ENCODE results near the gene TMEM253. TPM values are rescaled to one million over a fixed set of nuclear protein-coding genes. Genes with fewer than 3 reads are reported as not detected.

The TMEM253 gene
- total RNA-seq, 6 experiments from 2014 or later, result 0.18 to 0.35 TPM; not detected in 4

DNA sequence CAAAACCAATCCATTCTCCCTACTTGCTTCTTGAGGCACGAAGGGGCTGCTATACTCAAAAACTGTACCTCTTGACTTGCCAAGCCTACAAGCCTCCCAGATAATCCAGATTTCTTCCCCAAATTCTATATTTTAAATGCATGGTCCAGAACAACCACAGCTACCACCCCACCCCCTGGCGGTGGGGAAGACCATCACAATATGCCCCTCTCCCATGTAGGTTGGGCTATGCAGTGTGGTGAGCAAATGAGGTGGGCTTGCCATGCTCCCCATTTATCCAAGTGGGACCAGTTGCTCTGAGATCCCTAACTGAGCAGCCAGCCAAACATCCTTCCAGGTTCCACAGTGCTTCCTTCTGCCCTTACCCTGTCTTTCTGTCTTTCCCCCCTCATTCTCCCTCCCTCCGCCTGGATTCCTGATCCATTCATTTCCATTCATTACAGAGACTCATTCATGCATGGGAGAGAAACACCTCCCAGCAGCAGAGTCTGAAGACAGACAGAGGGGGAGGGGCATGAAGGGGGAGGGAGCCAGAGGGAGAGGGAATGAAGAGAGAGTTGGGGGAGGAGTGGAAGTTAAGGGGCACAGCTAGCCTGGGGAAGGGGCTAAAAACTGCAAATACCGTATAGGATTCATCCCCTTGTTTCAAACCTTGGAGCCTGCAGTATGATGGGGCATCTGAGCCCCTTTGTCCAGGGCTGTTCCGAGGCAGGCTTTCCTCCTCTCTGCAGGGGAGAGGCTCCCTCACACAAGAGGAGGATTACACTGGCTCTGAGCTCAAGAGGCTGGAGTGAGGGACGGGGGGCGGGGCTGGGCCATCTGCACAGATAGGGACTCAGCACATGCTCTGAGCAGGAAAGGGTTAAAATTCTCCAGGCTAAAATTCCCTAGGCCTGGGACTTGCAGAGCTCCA is 6.8 kb upstream of the TMEM253 start:
- peaks cover 29% of the 10 kb centered on the region for H3K4me1 Mint-ChIP-seq (ENCODE audit: low read depth)

DNA sequence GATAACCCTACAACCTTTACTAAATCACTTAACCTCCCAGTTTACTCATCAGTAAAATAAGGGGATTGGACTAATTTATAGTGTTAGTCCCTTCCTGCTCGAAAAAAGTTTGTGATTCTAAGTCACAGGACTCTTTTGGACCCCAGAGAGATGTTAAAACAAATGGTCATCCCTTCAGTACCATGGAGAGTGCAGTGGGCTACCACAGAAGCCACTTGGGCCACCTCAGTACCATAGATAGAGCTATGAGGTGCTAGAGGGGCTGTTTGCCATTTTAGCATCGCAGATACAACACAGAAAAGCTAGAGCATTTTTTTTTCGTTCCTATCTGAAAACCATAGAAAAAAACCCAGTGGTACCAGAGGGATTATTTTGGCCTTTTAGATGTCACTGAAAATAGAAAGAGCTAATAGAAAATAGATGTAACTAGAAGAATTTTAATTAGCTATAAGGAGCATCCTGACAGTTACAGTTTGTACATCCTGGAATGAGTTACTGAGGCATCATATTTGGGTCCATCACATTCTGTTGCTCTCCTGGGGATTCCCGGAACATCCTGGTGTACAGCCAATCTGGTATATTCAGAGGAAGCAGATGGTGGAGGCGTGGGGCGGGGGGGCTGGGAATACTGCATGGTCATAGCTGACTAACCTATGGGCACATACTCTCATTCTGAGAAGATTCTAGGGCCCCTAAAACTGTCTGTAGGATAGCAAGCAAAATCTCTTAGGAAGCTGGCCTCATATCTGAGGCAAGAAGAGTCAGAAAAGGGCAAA is 5.2 kb upstream of the TMEM253 start:
- Mint-ChIP-seq H3K36me3 (ENCODE audit: low read depth) (no peaks in the 10 kb centered on the region), H3K9me3 (no peaks in the 10 kb centered on the region), H3K4me1 (ENCODE audit: low read depth) (peaks cover 33% of the 10 kb centered on the region), H3K27me3 (ENCODE audit: insufficient read depth) (peaks cover 17% of the 10 kb centered on the region), H3K4me3 (no peak overlapping the region), H3K27ac (no peak overlapping the region)
- TF ChIP-seq, protein P1, sequence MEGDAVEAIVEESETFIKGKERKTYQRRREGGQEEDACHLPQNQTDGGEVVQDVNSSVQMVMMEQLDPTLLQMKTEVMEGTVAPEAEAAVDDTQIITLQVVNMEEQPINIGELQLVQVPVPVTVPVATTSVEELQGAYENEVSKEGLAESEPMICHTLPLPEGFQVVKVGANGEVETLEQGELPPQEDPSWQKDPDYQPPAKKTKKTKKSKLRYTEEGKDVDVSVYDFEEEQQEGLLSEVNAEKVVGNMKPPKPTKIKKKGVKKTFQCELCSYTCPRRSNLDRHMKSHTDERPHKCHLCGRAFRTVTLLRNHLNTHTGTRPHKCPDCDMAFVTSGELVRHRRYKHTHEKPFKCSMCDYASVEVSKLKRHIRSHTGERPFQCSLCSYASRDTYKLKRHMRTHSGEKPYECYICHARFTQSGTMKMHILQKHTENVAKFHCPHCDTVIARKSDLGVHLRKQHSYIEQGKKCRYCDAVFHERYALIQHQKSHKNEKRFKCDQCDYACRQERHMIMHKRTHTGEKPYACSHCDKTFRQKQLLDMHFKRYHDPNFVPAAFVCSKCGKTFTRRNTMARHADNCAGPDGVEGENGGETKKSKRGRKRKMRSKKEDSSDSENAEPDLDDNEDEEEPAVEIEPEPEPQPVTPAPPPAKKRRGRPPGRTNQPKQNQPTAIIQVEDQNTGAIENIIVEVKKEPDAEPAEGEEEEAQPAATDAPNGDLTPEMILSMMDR (IDR thresholded peaks at IDR 0.05), result no peak
- DNase-seq, result peak; percentile 22

More for the DNA sequence above, 6.8 kb upstream of the TMEM253 start:
- Mint-ChIP-seq H3K27ac (no peak overlapping the region), H3K4me3 (no peak overlapping the region), H3K27me3 (ENCODE audit: insufficient read depth) (peaks cover 10% of the 10 kb centered on the region), H3K9me3 (no peaks in the 10 kb centered on the region), H3K36me3 (ENCODE audit: low read depth) (0 out of 2 replicates have a peak, but pooled peaks cover under 1% of the 10 kb centered on the region)
- DNase-seq, result no peak
- TF ChIP-seq, protein P1 (IDR thresholded peaks at IDR 0.05), result peak; percentile 65

DNA sequence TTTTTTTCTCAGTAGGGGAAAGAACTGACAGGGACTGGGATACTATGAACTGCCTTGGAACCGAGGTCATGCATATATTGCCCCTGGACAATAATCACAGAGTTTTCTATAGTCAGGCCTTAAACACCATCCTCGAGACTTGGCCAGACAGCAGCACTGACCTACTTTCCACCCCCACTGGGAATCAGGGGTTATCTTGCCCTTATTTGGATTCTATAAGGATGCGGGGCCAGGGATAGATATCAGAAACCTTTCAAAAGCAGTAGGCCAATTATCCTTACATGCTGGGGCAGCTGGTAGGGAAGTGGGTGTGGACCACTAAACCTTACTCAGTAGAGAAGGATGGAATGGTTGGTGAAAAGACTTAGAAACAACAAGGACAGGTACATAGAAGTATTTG is 4.4 kb upstream of the TMEM253 start:
- peaks cover 16% of the 10 kb centered on the region for H3K27me3 Mint-ChIP-seq (ENCODE audit: insufficient read depth)
- H3K4me1 Mint-ChIP-seq (ENCODE audit: low read depth), result peaks cover 33% of the 10 kb centered on the region
- no peak overlapping the region for H3K27ac Mint-ChIP-seq
- DNase-seq, result no peak
- H3K36me3 Mint-ChIP-seq (ENCODE audit: low read depth), result no peaks in the 10 kb centered on the region
- no peak overlapping the region for H3K4me3 Mint-ChIP-seq
- H3K9me3 Mint-ChIP-seq, result no peaks in the 10 kb centered on the region
- TF ChIP-seq, protein P1 (IDR thresholded peaks at IDR 0.05), result no peak

DNA sequence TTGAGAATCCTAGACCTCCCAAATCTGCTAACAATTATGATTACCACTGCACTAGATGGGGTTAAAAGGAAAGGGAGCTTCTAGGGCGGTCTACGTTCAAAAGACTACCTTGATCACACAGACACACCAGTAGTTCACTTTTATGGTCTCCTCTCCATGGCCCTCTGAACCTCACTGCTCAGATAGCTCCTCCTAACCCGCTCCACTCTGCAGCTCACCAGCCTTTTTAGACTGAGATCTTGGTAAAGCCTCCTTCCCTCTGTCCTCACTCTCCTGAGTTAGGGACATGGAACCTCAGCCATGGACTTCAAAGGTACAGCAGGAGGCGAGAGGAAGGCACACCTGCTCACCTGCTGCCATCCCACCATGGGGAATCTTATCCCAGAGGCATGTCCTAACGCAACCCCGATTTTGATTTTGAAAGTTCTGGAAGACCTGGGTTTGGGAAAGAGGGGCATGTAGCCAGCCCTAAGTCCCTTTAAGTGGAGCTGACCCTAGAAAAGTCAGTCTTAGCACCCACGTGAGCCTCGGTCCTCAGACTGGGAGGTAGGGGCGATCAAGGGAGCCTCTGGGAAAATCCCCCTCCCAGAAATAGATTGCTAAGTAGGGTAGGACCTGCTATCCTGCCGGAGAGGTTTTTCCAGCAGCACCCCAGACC is 3.8 kb upstream of the TMEM253 start:
- TF ChIP-seq, protein P1 (IDR thresholded peaks at IDR 0.05), result no peak
- Mint-ChIP-seq H3K27ac (no peak overlapping the region; the same call in 1 of the 2 replicates), H3K36me3 (ENCODE audit: low read depth) (no peaks in the 10 kb centered on the region), H3K27me3 (ENCODE audit: insufficient read depth) (peaks cover 14% of the 10 kb centered on the region), H3K4me1 (ENCODE audit: low read depth) (peaks cover 33% of the 10 kb centered on the region), H3K9me3 (no peaks in the 10 kb centered on the region), H3K4me3 (peak overlapping the region; percentile 67)
- no peak for DNase-seq

DNA sequence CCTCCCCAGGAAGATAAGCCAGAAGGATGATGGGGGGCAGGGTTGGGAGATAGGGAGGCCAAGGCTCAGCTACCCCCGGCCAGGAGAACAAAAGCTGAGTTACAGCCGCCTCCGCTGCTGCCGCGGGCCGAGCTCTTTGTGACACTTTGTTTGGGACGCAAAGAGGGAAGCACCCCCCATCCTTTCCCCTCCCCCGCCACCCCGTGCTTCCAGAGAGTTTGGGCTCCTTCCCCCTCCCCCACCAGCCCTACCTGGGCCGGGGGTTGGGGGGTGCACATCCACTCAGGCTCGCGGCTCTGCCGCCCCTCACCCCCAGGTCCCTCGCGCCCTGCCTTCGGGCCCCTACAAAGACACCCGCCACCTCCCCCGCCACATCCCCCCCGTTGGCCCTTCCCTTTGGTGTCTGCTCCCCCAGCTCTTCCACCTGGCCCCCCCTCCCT is 3.2 kb upstream of the TMEM253 start:
- Mint-ChIP-seq H3K36me3 (ENCODE audit: low read depth) (no peaks in the 10 kb centered on the region), H3K27ac (no peak overlapping the region; the same call in 1 of the 2 replicates), H3K27me3 (ENCODE audit: insufficient read depth) (peaks cover 13% of the 10 kb centered on the region), H3K4me1 (ENCODE audit: low read depth) (peaks cover 37% of the 10 kb centered on the region), H3K9me3 (no peaks in the 10 kb centered on the region), H3K4me3 (peak overlapping the region; percentile 67)
- no peak for DNase-seq
- TF ChIP-seq, protein P1 (IDR thresholded peaks at IDR 0.05), result no peak

All from HFFc6 (cell line).